Keratinocyte (primary cell): Measurements from ENCODE around the gene ERC1. TPM values are rescaled to one million over a fixed set of nuclear protein-coding genes. Genes with fewer than 3 reads are reported as not detected.

Experiments used
- DNase-seq: peaks from one replicate; pipeline ENCODE4 v3.0.0-alpha.2; 2011; ENCODE audit warnings: low read depth, missing footprints, low spot score
- FAIRE-seq: peaks from 2 replicates; lab custom pipeline; 2011; peaks lifted over from hg19 to GRCh38; lab: Jason Lieb, UNC
- H2AFZ ChIP-seq: 2 replicates; pipeline ENCODE4 v1.6.0; 2012; ENCODE audit warnings: low read length, control low read depth, inconsistent platforms; ENCODE audit not compliant: control insufficient read depth
- H3K27ac ChIP-seq: 2 replicates; pipeline ENCODE4 v1.5.1; 2011; ENCODE audit warnings: low read length; ENCODE audit not compliant: control insufficient read depth, insufficient read depth
- H3K27me3 ChIP-seq: 3 replicates; pipeline ENCODE4 v1.6.0; 2011; ENCODE audit warnings: low read length; ENCODE audit not compliant: control insufficient read depth, insufficient read depth; ENCODE audit errors: extremely low read depth
- H3K36me3 ChIP-seq, 2 experiments: 2 replicates in 1 of 2; 3 replicates in 1 of 2; pipeline ENCODE4 v1.5.1; 2011; ENCODE audit warnings: low read length in 2 of 2, mild to moderate bottlenecking in 1 of 2; ENCODE audit not compliant: control insufficient read depth in 2 of 2, insufficient read depth in 2 of 2; ENCODE audit errors: extremely low read depth in 1 of 2
- H3K4me1 ChIP-seq: 3 replicates; pipeline ENCODE4 v1.5.1; 2011; ENCODE audit warnings: low read length; ENCODE audit not compliant: control insufficient read depth, insufficient read depth; ENCODE audit errors: extremely low read depth
- H3K4me2 ChIP-seq: 3 replicates; pipeline ENCODE4 v1.6.0; 2011; ENCODE audit warnings: low read depth, low read length; ENCODE audit not compliant: control insufficient read depth, insufficient read depth; ENCODE audit errors: extremely low read depth
- H3K4me3 ChIP-seq, 3 experiments: fragments of 200-600 bp in 1 of 3; sonication (generic) in 1 of 3; 2 replicates in 2 of 3; 3 replicates in 1 of 3; pipeline ENCODE4 v1.5.1; 2011 to 2016; ENCODE audit warnings: low read length in 3 of 3, mild to moderate bottlenecking in 3 of 3, control low read depth in 2 of 3, inconsistent platforms in 1 of 3, low read depth in 1 of 3, mixed read lengths in 1 of 3, mixed run types in 1 of 3, moderate library complexity in 1 of 3; ENCODE audit not compliant: control insufficient read depth in 2 of 3, insufficient read depth in 2 of 3; ENCODE audit errors: extremely low read depth in 1 of 3
- H3K79me2 ChIP-seq: 2 replicates; pipeline ENCODE4 v1.6.0; 2012; ENCODE audit warnings: low read length; ENCODE audit not compliant: control insufficient read depth, insufficient read depth
- H3K9ac ChIP-seq: 3 replicates; pipeline ENCODE4 v1.6.0; 2011; ENCODE audit warnings: low read length; ENCODE audit not compliant: control insufficient read depth, insufficient read depth; ENCODE audit errors: extremely low read depth
- H3K9me1 ChIP-seq: 3 replicates; pipeline ENCODE4 v1.6.0; 2011; ENCODE audit warnings: low read length; ENCODE audit not compliant: control insufficient read depth, insufficient read depth; ENCODE audit errors: extremely low read depth
- H3K9me3 ChIP-seq: 2 replicates; pipeline ENCODE4 v1.5.1; 2012; ENCODE audit warnings: low read depth, low read length; ENCODE audit not compliant: control insufficient read depth
- H4K20me1 ChIP-seq: 3 replicates; pipeline ENCODE4 v1.6.0; 2011; ENCODE audit warnings: low read length; ENCODE audit not compliant: control insufficient read depth, insufficient read depth; ENCODE audit errors: extremely low read depth
- EZH2 ChIP-seq: IDR thresholded peaks from one replicate; pipeline ENCODE4 v1.6.1; 2012; ENCODE audit warnings: inconsistent platforms, mild to moderate bottlenecking, low read length, moderate library complexity
- dilution Hi-C: fragments of 300-500 bp; cut with MboI; formaldehyde crosslinking; loops from one replicate; pipeline ENCODE4 v1.7.0; 2020; ENCODE audit warnings: low sequenced_read_pairs; ENCODE audit not compliant: extremely low pct_ligation_motif_present
- polyA plus RNA-seq, 5 experiments: library from polyadenylated mRNA; depleted of rRNA in 3 of 5; stranded (reverse) in 3 of 5; stranded (forward) in 1 of 5; unstranded in 1 of 5; fragments of >200 nt; gene quantifications; 1 replicate in 1 of 5; 2 replicates in 3 of 5; 3 replicates in 1 of 5; pipeline versions ENCODE4 v1.2.1 to v1.2.3, GENCODE V29; 2011 to 2012; ENCODE audit warnings: missing spikeins in 2 of 5, low read depth in 1 of 5, low replicate concordance in 1 of 5
- TF ChIP-seq, protein P1 (sequence below), 3 experiments: IDR thresholded peaks in 1 of 3; conservative IDR thresholded peaks in 1 of 3; optimal IDR thresholded peaks in 1 of 3; 2 replicates in 2 of 3; 3 replicates in 1 of 3; pipeline versions ENCODE3 to v1.5.1; 2011; ENCODE audit warnings: low read length in 3 of 3, mild to moderate bottlenecking in 3 of 3, moderate library complexity in 2 of 3, control low read depth in 1 of 3, inconsistent platforms in 1 of 3; ENCODE audit not compliant: insufficient read depth in 2 of 3; ENCODE audit errors: extremely low read depth in 1 of 3

The ERC1 gene
- polyA plus RNA-seq, 1 donor (not counting 4 experiments of a cell fraction or from before 2014, with no cell fraction given) = 16.1 TPM

- H3K36me3 ChIP-seq = peaks cover 2 to 5% of the 10 kb centered on the region in 2 experiments
- DNase-seq (no peak), FAIRE-seq (no peak)
- no peaks in the 10 kb centered on the region for H3K9me3 ChIP-seq
- no peak overlapping the region for H3K4me3 ChIP-seq
- H2AFZ ChIP-seq = no peak overlapping the region
- H3K9ac ChIP-seq = no peak overlapping the region
- H4K20me1 ChIP-seq = no peaks in the 10 kb centered on the region
- no peaks in the 10 kb centered on the region for H3K9me1 ChIP-seq
- no peak overlapping the region for H3K27ac ChIP-seq
- no peaks in the 10 kb centered on the region for H3K27me3 ChIP-seq
- dilution Hi-C loops = no loop called here
- H3K4me1 ChIP-seq = no peaks in the 10 kb centered on the region
- H3K4me2 ChIP-seq = no peak overlapping the region
- no peaks in the 10 kb centered on the region for H3K79me2 ChIP-seq
- TF ChIP-seq, protein P1, sequence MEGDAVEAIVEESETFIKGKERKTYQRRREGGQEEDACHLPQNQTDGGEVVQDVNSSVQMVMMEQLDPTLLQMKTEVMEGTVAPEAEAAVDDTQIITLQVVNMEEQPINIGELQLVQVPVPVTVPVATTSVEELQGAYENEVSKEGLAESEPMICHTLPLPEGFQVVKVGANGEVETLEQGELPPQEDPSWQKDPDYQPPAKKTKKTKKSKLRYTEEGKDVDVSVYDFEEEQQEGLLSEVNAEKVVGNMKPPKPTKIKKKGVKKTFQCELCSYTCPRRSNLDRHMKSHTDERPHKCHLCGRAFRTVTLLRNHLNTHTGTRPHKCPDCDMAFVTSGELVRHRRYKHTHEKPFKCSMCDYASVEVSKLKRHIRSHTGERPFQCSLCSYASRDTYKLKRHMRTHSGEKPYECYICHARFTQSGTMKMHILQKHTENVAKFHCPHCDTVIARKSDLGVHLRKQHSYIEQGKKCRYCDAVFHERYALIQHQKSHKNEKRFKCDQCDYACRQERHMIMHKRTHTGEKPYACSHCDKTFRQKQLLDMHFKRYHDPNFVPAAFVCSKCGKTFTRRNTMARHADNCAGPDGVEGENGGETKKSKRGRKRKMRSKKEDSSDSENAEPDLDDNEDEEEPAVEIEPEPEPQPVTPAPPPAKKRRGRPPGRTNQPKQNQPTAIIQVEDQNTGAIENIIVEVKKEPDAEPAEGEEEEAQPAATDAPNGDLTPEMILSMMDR (optimal IDR thresholded peaks at IDR 0.05 in 1 of 3, IDR thresholded peaks at IDR 0.05 in 1 of 3, conservative IDR thresholded peaks at IDR 0.05 in 1 of 3; ENCODE audit: extremely low read depth in 1 of 3, insufficient read depth in 2 of 3, low read length in 3 of 3) = no peak
Observed at GRCh38 chr12:1380171-1380851, 389.3 kb downstream of the ERC1 start.

DNA sequence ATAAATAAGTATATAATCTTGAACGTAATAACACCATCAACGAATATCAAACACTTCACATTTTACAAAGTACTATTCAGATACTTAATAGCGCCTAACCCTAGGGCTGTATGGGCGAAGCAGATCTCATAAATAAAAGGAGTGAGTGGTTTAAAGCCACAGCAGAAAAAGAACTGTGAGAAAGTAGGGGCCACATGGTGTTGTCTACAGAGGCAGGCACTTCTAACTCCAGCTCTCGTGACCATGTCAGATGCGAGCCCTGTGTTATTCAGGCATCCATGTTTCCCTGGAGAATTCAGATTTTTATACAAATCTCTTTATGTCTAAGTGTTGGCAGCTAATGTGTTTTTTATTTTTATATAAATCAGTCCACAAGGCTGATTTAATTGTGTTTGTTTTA lies 391.1 kb downstream of the ERC1 start:
- Histone ChIP-seq H3K4me2 (no peak overlapping the region), H3K27ac (no peak overlapping the region), H3K79me2 (no peaks in the 10 kb centered on the region), H3K4me3 (no peak overlapping the region), H3K27me3 (no peaks in the 10 kb centered on the region), H2AFZ (no peak overlapping the region), H3K9me1 (no peaks in the 10 kb centered on the region), H3K36me3 (peaks cover 2 to 4% of the 10 kb centered on the region in 2 experiments), H4K20me1 (no peaks in the 10 kb centered on the region), H3K9ac (no peak overlapping the region), H3K4me1 (no peaks in the 10 kb centered on the region), H3K9me3 (no peaks in the 10 kb centered on the region)
- TF ChIP-seq EZH2 = no peak
- TF ChIP-seq, protein P1 (optimal IDR thresholded peaks at IDR 0.05 in 1 of 3, IDR thresholded peaks at IDR 0.05 in 1 of 3, conservative IDR thresholded peaks at IDR 0.05 in 1 of 3; ENCODE audit: extremely low read depth in 1 of 3, insufficient read depth in 2 of 3, low read length in 3 of 3) = no peak
- dilution Hi-C loops = no loop called here
- DNase-seq = no peak
- no peak for FAIRE-seq
